GM19372 (cell line): ENCODE data around the gene TBCEL.
"Not testable (repeated sequence)": the region's sequence is repeated elsewhere in the genome, so short reads cannot be mapped to it uniquely, and the experiment has no call there.

Source experiments
- ATAC-seq: cut with Tn5 transposase; IDR thresholded peaks from one replicate; pipeline ENCODE4 v1.9.1; 2021; ENCODE audit warnings: mild to moderate bottlenecking, low read depth, moderate library complexity; ENCODE audit not compliant: unreplicated experiment

TBCEL gene

GRCh38 chr11:121023848-121024751 lies at the start of gene TBCEL:
Gene TBCEL (plus strand): TSS chr11:121024102. CDS start chr11:121045691, 21,589 bp downstream.
- ATAC-seq, result peak; percentile 98

GRCh38 chr11:120974466-120974865 lies 49.4 kb upstream of the TBCEL start:
- ATAC-seq, result no peak

- ATAC-seq, result no peak
Measured at GRCh38 chr11:120974965-120975364, 48.9 kb upstream of the TBCEL start.

- ATAC-seq, result no peak
Measured at GRCh38 chr11:120977266-120978137, 46.4 kb upstream of the TBCEL start.

- no peak for ATAC-seq
Measured at GRCh38 chr11:120978701-120979100, 45.2 kb upstream of the TBCEL start.

- ATAC-seq, result peak; percentile 67
Measured at GRCh38 chr11:120985718-120986569, 38.0 kb upstream of the TBCEL start.

- no peak for ATAC-seq
Measured at GRCh38 chr11:120988603-120989002, 35.3 kb upstream of the TBCEL start.

GRCh38 chr11:120991830-120992686 lies 31.8 kb upstream of the TBCEL start:
- no peak for ATAC-seq

GRCh38 chr11:120994091-120994859 lies 29.6 kb upstream of the TBCEL start:
- ATAC-seq, result no peak

- no peak for ATAC-seq
Measured at GRCh38 chr11:120995184-120995583, 28.7 kb upstream of the TBCEL start.

- no peak for ATAC-seq
Measured at GRCh38 chr11:120996973-120997372, 26.9 kb upstream of the TBCEL start.

GRCh38 chr11:120998581-120998980 lies 25.3 kb upstream of the TBCEL start:
- ATAC-seq, result no peak

GRCh38 chr11:121004206-121004840 lies 19.6 kb upstream of the TBCEL start:
- no peak for ATAC-seq

- no peak for ATAC-seq
Measured at GRCh38 chr11:121006922-121007321, 17.0 kb upstream of the TBCEL start.

- no peak for ATAC-seq
Measured at GRCh38 chr11:121008551-121008950, 15.4 kb upstream of the TBCEL start.

GRCh38 chr11:121012091-121012490 lies 11.8 kb upstream of the TBCEL start:
- no peak for ATAC-seq

GRCh38 chr11:121018746-121019145 lies 5.2 kb upstream of the TBCEL start:
- ATAC-seq, result no peak

- ATAC-seq, result not testable (repeated sequence)
Measured at GRCh38 chr11:121021718-121022117, 2.2 kb upstream of the TBCEL start.
